Measurements from ENCODE around the gene ICAM4. TPM values are rescaled to one million over a fixed set of nuclear protein-coding genes. Genes with fewer than 3 reads are reported as not detected.
A peak's percentile ranks its signal among the peaks of the same experiment; 100 is the strongest.

The ICAM4 gene
- total and polyA plus RNA-seq, 2 of the 13 experiments (the other 11 are each of a cell fraction or from before 2014, with no cell fraction given) = 2.9 to 4.0 TPM

DNA sequence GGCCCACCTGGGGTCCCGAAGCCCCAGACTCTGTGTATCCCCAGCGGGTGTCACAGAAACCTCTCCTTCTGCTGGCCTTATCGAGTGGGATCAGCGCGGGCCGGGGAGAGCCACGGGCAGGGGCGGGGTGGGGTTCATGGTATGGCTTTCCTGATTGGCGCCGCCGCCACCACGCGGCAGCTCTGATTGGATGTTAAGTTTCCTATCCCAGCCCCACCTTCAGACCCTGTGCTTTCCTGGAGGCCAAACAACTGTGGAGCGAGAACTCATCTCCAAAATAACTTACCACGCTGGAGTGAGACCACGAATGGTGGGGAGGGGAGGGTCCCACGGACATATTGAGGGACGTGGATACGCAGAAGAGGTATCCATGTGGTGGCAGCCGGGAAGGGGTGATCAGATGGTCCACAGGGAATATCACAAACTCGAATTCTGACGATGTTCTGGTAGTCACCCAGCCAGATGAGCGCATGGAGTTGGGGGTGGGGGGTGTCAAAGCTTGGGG lies 2.0 kb downstream of the ICAM4 start (continued):
- TF ChIP-seq, protein P1, sequence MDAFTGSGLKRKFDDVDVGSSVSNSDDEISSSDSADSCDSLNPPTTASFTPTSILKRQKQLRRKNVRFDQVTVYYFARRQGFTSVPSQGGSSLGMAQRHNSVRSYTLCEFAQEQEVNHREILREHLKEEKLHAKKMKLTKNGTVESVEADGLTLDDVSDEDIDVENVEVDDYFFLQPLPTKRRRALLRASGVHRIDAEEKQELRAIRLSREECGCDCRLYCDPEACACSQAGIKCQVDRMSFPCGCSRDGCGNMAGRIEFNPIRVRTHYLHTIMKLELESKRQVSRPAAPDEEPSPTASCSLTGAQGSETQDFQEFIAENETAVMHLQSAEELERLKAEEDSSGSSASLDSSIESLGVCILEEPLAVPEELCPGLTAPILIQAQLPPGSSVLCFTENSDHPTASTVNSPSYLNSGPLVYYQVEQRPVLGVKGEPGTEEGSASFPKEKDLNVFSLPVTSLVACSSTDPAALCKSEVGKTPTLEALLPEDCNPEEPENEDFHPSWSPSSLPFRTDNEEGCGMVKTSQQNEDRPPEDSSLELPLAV (CRISPR knock-in tag; conservative IDR thresholded peaks at IDR 0.05; ENCODE audit: low read depth) = no peak
- TF ChIP-seq ZNF264 (CRISPR knock-in tag; IDR thresholded peaks at IDR 0.05) (no peak), ZNF776 (CRISPR knock-in tag; IDR thresholded peaks at IDR 0.05) (no peak), NFYB (CRISPR knock-in tag; IDR thresholded peaks at IDR 0.05) (peak; percentile 78), NR2C2 (CRISPR knock-in tag; IDR thresholded peaks at IDR 0.05; ENCODE audit: borderline replicate concordance) (peak; percentile 47; the same call in 1 of the 2 replicates), POLR2AphosphoS5 (IDR thresholded peaks at IDR 0.05; ENCODE audit: low read depth, low read length) (peak; percentile 48), ZNF124 (CRISPR knock-in tag; IDR thresholded peaks at IDR 0.05) (no peak), RELA (CRISPR knock-in tag; IDR thresholded peaks at IDR 0.05) (no peak), RNF2 (conservative IDR thresholded peaks at IDR 0.05; ENCODE audit: low read depth) (no peak), ZMYM3 (CRISPR knock-in tag; IDR thresholded peaks at IDR 0.05) (no peak), ZNF343 (CRISPR knock-in tag; IDR thresholded peaks at IDR 0.05) (no peak), ZNF614 (CRISPR knock-in tag; IDR thresholded peaks at IDR 0.05; ENCODE audit: borderline replicate concordance) (no peak), NFYC (CRISPR knock-in tag; IDR thresholded peaks at IDR 0.05) (peak; percentile 80), SP4 (CRISPR knock-in tag; IDR thresholded peaks at IDR 0.05) (peak; percentile 22; the same call in 1 of the 2 replicates), SMAD1 (CRISPR knock-in tag; IDR thresholded peaks at IDR 0.05; ENCODE audit: borderline replicate concordance, low read depth) (no peak; the same call in 1 of the 2 replicates), DNMT3B (CRISPR knock-in tag; conservative IDR thresholded peaks at IDR 0.05) (no peak)
- TF ChIP-seq, protein P2, sequence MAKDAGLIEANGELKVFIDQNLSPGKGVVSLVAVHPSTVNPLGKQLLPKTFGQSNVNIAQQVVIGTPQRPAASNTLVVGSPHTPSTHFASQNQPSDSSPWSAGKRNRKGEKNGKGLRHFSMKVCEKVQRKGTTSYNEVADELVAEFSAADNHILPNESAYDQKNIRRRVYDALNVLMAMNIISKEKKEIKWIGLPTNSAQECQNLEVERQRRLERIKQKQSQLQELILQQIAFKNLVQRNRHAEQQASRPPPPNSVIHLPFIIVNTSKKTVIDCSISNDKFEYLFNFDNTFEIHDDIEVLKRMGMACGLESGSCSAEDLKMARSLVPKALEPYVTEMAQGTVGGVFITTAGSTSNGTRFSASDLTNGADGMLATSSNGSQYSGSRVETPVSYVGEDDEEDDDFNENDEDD (CRISPR knock-in tag; IDR thresholded peaks at IDR 0.05; ENCODE audit: borderline replicate concordance) = peak; percentile 34; the same call in 1 of the 2 replicates
- TF ChIP-seq, protein P3, sequence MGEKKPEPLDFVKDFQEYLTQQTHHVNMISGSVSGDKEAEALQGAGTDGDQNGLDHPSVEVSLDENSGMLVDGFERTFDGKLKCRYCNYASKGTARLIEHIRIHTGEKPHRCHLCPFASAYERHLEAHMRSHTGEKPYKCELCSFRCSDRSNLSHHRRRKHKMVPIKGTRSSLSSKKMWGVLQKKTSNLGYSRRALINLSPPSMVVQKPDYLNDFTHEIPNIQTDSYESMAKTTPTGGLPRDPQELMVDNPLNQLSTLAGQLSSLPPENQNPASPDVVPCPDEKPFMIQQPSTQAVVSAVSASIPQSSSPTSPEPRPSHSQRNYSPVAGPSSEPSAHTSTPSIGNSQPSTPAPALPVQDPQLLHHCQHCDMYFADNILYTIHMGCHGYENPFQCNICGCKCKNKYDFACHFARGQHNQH (CRISPR knock-in tag; IDR thresholded peaks at IDR 0.05) = 0 out of 2 replicates have a peak, but pooled peaks have one; percentile 4
- TF ChIP-seq, protein P4, sequence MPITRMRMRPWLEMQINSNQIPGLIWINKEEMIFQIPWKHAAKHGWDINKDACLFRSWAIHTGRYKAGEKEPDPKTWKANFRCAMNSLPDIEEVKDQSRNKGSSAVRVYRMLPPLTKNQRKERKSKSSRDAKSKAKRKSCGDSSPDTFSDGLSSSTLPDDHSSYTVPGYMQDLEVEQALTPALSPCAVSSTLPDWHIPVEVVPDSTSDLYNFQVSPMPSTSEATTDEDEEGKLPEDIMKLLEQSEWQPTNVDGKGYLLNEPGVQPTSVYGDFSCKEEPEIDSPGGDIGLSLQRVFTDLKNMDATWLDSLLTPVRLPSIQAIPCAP (CRISPR knock-in tag; IDR thresholded peaks at IDR 0.05; ENCODE audit: low read depth) = no peak
- TF ChIP-seq, protein P5, sequence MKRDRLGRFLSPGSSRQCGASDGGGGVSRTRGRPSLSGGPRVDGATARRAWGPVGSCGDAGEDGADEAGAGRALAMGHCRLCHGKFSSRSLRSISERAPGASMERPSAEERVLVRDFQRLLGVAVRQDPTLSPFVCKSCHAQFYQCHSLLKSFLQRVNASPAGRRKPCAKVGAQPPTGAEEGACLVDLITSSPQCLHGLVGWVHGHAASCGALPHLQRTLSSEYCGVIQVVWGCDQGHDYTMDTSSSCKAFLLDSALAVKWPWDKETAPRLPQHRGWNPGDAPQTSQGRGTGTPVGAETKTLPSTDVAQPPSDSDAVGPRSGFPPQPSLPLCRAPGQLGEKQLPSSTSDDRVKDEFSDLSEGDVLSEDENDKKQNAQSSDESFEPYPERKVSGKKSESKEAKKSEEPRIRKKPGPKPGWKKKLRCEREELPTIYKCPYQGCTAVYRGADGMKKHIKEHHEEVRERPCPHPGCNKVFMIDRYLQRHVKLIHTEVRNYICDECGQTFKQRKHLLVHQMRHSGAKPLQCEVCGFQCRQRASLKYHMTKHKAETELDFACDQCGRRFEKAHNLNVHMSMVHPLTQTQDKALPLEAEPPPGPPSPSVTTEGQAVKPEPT (CRISPR knock-in tag; IDR thresholded peaks at IDR 0.05; ENCODE audit: low read depth) = no peak; the same call in 1 of the 2 replicates
- TF ChIP-seq, protein P6, sequence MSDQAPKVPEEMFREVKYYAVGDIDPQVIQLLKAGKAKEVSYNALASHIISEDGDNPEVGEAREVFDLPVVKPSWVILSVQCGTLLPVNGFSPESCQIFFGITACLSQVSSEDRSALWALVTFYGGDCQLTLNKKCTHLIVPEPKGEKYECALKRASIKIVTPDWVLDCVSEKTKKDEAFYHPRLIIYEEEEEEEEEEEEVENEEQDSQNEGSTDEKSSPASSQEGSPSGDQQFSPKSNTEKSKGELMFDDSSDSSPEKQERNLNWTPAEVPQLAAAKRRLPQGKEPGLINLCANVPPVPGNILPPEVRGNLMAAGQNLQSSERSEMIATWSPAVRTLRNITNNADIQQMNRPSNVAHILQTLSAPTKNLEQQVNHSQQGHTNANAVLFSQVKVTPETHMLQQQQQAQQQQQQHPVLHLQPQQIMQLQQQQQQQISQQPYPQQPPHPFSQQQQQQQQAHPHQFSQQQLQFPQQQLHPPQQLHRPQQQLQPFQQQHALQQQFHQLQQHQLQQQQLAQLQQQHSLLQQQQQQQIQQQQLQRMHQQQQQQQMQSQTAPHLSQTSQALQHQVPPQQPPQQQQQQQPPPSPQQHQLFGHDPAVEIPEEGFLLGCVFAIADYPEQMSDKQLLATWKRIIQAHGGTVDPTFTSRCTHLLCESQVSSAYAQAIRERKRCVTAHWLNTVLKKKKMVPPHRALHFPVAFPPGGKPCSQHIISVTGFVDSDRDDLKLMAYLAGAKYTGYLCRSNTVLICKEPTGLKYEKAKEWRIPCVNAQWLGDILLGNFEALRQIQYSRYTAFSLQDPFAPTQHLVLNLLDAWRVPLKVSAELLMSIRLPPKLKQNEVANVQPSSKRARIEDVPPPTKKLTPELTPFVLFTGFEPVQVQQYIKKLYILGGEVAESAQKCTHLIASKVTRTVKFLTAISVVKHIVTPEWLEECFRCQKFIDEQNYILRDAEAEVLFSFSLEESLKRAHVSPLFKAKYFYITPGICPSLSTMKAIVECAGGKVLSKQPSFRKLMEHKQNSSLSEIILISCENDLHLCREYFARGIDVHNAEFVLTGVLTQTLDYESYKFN (CRISPR knock-in tag; conservative IDR thresholded peaks at IDR 0.05) = peak; percentile 40
